HG03342 (cell line): ENCODE results near the gene RAB44.

ENCODE experiments used
- ATAC-seq: cut with Tn5 transposase; IDR thresholded peaks from one replicate; pipeline ENCODE4 v1.9.1; 2021; ENCODE audit warnings: mild to moderate bottlenecking, moderate library complexity; ENCODE audit not compliant: unreplicated experiment

RAB44 gene

DNA sequence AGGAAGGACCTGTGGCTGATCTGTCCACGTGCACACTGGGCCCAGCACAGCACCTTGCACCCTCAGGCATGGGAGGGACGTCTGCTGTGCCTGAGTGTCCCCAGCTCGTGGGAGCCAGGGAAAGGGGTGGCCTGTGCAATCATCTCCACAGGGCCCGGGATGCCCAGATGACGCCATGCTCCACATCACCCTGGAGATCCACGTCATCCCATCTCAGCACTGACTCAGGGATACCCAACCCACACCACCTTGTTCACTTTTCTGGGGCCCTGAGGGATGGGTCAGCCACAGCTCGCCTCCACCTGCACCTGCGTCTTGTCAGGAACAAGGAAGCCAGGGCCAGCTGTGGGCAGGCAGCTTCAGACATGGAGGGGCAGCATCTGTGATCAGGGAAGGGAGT lies 48.2 kb downstream of the RAB44 start:
- no peak for ATAC-seq

- ATAC-seq = no peak
Observed at GRCh38 chr6:36746251-36746650, 48.6 kb downstream of the RAB44 start.

GRCh38 chr6:36749829-36750489 lies 52.3 kb downstream of the RAB44 start:
- no peak for ATAC-seq

- ATAC-seq = no peak
Observed at GRCh38 chr6:36751091-36751490, 53.5 kb downstream of the RAB44 start.

- ATAC-seq = no peak
Observed at GRCh38 chr6:36751833-36752186, 54.2 kb downstream of the RAB44 start.

GRCh38 chr6:36752187-36752885 lies 54.7 kb downstream of the RAB44 start:
- no peak for ATAC-seq

DNA sequence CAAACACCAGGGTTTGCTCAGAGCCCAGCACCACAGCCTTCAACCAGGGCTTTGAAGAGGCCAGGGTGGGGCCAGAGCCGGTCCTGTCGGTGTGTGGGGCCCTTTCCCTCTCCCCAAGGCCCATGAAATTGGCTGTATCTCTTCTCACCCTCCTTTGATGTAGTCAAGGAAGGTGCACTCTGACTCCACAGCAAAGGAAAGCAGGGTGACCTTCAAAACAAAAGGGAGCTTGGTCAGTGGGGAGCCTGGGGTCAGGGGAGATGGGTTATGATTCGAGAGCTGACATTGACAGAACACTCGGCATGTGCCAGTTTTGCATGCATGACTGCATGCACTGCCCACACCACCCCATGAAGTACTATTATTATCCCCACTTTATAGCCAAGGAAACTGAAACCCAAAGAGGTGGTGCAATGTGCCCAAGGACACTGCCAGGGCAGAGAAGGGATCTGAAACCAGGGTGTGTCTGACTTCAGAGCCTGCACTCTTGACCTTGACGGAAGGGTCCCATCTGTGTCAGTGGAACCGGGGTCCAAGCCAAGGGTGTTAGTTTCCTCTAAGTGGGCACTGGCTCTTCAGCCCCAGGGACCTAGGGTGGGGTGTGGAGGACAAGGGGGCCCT lies 55.4 kb downstream of the RAB44 start:
- no peak for ATAC-seq

GRCh38 chr6:36753671-36754405 lies 56.2 kb downstream of the RAB44 start:
- ATAC-seq = no peak

GRCh38 chr6:36754582-36755434 lies 57.2 kb downstream of the RAB44 start:
- no peak for ATAC-seq

GRCh38 chr6:36755435-36756348 lies 58.1 kb downstream of the RAB44 start:
- peak; percentile 57 for ATAC-seq

DNA sequence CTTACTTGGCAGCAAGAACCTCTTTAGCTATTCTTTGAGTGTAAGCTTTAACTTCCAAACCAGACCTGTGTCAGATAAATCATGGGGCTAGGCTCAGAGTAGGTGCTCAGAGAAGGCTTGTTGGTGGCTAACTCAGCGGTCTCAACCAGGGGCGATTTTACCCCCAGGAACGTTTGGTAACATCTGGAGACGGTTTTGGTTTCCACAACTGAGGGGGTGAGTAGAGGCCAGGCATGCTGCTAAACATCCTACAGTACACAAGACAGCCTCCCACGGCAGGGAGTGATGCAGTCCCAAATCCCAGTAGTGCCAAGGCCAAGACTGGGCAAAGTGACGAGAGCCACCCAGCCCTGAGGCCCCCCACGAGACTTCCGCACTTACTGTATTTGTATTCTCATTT lies 59.2 kb downstream of the RAB44 start:
- ATAC-seq = no peak

GRCh38 chr6:36757206-36757605 lies 59.6 kb downstream of the RAB44 start:
- no peak for ATAC-seq

DNA sequence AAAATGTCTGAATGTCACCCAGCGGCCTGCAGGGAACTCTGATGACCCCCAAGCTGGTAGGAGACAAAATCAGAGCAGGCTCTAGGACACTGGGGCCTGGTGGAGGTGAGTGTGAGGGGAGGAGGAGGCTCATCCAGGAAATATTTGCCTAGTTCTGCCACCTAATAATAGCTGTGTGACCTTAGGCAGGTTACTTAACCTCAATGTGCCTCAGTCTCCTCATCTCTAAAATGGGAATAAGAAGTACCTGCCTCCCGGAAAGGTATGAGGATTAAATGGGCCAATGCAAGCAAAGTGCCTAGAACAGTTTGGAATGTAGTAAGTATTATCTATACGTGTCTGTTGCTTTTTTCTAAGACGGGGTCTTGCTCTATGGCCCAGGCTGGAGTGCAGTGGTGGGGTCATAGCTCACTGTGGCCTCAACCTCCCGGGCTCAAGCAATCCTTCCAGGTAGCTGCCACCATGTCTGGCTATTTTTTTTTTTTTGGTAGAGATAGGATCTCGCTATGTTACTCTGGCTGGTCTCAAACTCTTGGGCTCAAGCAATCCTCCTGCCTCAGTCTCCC lies 60.4 kb downstream of the RAB44 start:
- no peak for ATAC-seq

- no peak for ATAC-seq
Observed at GRCh38 chr6:36758516-36759147, 61.0 kb downstream of the RAB44 start.

DNA sequence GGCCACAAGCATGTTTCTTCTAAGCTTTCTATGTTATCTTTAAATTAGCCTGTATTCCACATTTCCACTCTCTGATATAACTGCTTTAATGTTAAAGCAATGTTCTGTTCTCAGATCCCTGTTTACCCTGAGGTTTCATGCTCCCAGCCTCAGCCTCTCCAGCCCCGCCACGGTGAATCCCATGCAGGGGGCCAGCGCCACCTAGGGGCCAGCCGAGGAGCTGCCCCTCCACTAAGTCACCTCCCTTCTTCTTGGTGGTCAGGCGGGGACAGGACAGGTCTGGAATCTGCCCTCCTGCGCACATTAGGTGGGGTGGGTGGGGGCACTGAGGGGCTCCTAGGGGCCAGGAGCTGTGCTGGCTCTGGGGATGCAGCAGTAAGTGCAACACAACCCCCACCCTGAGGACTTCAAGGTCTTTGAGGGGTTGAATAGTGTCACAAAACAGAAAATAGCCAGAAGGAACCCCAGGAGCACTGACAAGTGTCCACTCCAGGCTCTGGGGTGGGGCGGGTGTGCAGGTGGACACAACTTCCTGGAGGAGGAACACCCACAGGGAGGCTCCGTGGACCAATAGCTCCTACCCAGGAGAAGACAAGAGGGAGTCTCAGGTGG lies 61.6 kb downstream of the RAB44 start:
- no peak for ATAC-seq

DNA sequence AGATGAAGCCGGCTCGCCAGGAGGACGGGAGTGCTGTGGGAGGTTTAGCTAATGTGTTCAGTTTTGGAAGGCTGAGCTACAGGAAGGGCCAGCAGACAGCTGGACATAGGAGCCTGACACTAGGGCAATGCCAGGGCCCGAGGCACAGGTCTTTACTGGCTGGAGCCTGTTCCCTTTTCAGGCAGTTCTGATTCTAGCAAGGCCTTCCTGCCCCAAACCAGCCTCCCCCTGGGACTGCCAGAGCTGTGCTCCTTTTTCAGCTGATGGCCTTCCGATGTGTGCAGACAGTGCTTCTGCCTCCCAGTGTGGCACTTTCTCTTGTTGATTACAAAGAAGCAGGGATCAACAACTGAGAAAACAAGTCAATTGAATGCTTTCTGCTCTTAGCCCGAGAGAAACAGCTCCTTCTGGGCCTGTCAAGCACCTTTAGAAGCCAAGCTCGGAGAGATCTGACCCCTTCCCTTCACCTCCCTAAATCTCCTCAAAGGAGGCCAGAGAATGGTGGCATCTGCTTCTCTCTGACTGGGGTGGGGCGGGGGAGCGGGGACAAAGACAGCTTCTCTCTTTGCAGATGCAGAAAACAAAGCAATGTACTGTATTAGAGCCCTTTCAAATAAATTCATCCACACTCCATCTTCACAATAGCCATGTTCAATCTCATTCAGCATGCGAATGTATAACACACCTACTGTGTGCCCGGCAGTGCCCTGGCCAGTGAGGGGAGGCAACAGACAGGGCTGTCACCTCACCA lies 63.2 kb downstream of the RAB44 start:
- ATAC-seq = no peak

- no peak for ATAC-seq
Observed at GRCh38 chr6:36762123-36762522, 64.5 kb downstream of the RAB44 start.

DNA sequence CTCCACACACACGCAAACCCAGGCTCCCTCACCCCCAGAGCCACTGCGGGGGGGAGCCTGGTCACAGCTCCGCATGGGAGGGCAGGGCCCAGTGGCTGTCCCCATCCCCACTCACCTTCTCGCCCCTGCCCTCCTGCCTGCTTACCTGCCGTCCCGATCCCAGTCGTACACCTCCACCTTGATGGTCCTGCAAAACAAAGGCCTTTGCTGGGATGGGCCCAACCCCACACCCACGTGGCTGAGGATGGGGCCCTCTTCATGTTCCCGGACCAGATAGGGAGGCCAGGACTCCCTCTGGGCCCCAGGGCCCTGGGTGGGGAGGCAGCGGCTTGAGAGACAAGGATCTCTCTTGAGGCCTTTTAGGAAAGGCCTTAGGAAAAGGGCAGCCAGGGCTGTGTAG lies 67.6 kb downstream of the RAB44 start:
- ATAC-seq = no peak
